Ishikawa (cell line): ENCODE results near the gene HTRA3.

ENCODE experiments used
- CEBPB ChIP-seq: IDR thresholded peaks from 2 replicates; pipeline ENCODE4 v1.6.1; 2012
- EGR1 ChIP-seq: IDR thresholded peaks from 2 replicates; pipeline ENCODE4 v1.6.1; 2012
- EP300 ChIP-seq: IDR thresholded peaks from 2 replicates; pipeline ENCODE4 v1.6.1; 2012; ENCODE audit warnings: borderline replicate concordance
- RAD21 ChIP-seq: IDR thresholded peaks from 2 replicates; pipeline ENCODE4 v1.6.1; 2012; ENCODE audit warnings: low read depth
- TEAD4 ChIP-seq: IDR thresholded peaks from 2 replicates; pipeline ENCODE4 v1.6.1; 2012
- YY1 ChIP-seq: IDR thresholded peaks from 2 replicates; pipeline ENCODE4 v1.6.1; 2012; ENCODE audit warnings: low read depth
- TF ChIP-seq, protein P1 (sequence below): IDR thresholded peaks from 2 replicates; pipeline ENCODE4 v1.6.1; 2012; ENCODE audit warnings: low read depth, mild to moderate bottlenecking
- TF ChIP-seq, protein P2 (sequence below): IDR thresholded peaks from 2 replicates; pipeline ENCODE4 v1.6.1; 2012

DNA sequence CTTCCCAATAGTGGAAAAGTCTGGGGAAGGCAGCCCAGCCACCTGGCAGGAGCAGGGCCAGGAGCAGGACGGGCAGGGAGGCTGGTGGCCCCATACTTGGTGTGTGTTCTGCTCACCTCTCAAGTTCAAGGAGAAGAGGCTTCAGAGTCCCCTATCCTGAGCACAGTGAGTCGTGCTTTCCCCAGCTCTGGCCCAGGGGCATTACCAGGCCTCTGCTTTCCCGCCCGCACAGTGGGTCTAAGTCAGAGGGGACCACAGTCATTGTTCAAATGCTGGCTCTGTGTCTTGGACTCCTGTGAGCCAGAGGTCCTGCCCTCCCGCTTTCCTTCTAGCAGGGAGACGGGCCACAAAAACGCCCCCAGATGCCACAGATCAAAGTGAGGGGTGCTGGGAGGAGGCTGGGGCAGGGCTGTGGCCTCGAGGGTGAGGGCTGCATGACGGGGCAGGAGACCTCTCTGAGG is 27.6 kb downstream of the HTRA3 start:
- TF ChIP-seq EP300 (no peak), EGR1 (no peak), RAD21 (no peak), TEAD4 (no peak), YY1 (no peak), CEBPB (no peak)
- TF ChIP-seq, protein P1, sequence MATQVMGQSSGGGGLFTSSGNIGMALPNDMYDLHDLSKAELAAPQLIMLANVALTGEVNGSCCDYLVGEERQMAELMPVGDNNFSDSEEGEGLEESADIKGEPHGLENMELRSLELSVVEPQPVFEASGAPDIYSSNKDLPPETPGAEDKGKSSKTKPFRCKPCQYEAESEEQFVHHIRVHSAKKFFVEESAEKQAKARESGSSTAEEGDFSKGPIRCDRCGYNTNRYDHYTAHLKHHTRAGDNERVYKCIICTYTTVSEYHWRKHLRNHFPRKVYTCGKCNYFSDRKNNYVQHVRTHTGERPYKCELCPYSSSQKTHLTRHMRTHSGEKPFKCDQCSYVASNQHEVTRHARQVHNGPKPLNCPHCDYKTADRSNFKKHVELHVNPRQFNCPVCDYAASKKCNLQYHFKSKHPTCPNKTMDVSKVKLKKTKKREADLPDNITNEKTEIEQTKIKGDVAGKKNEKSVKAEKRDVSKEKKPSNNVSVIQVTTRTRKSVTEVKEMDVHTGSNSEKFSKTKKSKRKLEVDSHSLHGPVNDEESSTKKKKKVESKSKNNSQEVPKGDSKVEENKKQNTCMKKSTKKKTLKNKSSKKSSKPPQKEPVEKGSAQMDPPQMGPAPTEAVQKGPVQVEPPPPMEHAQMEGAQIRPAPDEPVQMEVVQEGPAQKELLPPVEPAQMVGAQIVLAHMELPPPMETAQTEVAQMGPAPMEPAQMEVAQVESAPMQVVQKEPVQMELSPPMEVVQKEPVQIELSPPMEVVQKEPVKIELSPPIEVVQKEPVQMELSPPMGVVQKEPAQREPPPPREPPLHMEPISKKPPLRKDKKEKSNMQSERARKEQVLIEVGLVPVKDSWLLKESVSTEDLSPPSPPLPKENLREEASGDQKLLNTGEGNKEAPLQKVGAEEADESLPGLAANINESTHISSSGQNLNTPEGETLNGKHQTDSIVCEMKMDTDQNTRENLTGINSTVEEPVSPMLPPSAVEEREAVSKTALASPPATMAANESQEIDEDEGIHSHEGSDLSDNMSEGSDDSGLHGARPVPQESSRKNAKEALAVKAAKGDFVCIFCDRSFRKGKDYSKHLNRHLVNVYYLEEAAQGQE, result no peak
- TF ChIP-seq, protein P2, sequence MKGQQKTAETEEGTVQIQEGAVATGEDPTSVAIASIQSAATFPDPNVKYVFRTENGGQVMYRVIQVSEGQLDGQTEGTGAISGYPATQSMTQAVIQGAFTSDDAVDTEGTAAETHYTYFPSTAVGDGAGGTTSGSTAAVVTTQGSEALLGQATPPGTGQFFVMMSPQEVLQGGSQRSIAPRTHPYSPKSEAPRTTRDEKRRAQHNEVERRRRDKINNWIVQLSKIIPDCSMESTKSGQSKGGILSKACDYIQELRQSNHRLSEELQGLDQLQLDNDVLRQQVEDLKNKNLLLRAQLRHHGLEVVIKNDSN, result no peak
